ENCODE data around the gene GPHN.
"Not testable (repeated sequence)": the region's sequence is repeated elsewhere in the genome, so short reads cannot be mapped to it uniquely, and the experiment has no call there.

GPHN gene

DNA sequence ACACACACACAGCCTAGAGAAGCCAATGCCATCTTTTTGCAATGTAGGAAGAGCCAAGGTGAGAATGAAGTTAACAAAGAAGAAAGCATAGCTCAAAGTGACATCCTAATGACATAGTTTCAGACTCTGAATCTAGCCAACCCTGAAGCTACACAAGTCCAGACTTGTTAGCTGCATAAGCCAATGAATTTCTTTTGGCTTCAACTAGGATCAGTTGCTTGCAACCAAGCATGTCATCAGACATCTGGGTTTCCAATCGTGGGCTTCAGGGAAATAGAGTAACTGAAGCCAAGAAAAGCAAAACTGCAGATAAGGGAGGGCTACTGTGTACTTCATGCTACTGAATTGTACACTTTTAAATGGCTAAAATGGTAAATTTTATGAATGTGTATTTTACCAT lies 4.4 kb upstream of the GPHN start:
- DNase-seq: peak; percentile 19

DNA sequence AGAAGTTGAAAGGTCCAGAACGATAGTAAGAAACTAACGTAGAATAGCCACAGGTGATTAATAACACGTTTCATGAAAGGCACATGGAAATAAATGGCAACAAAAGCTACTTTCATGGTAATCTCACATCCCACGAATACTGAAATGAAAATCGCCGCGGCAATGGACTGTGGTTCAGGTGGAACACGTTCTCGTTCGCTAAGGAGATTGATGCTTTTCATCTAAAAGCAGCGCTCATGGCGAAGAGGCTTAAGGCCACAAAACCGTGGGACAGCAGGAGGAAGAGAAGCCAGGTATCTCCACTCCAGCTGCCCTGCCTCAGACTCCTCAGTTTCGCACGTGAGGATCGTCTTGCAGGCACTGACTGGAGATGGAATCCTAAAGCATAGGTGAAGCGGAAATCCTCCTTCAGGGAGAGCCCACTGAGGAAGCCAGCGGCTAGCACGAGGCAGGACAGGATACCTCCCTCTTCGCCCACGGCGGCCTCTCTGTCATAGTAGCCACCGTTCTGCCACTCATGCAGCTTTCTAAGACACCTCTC lies 696 bp upstream of the GPHN start:
- DNase-seq: peak; percentile 71

DNA sequence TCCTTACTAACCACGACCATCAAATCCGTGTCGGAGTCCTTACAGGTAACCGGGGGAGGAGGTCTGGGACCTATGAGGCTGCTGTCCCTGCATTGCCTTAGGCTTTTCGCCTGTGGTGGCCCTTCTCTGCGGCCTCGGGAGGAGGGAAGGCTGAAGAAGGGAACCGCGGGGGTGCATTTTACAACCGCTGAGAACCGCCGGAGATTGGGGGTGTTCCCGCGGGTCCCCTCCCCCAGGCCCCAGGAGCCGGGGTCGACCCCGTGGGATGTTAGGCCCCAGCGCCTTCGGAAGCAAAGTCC lies 549 bp downstream of the GPHN start:
- DNase-seq: no peak

DNA sequence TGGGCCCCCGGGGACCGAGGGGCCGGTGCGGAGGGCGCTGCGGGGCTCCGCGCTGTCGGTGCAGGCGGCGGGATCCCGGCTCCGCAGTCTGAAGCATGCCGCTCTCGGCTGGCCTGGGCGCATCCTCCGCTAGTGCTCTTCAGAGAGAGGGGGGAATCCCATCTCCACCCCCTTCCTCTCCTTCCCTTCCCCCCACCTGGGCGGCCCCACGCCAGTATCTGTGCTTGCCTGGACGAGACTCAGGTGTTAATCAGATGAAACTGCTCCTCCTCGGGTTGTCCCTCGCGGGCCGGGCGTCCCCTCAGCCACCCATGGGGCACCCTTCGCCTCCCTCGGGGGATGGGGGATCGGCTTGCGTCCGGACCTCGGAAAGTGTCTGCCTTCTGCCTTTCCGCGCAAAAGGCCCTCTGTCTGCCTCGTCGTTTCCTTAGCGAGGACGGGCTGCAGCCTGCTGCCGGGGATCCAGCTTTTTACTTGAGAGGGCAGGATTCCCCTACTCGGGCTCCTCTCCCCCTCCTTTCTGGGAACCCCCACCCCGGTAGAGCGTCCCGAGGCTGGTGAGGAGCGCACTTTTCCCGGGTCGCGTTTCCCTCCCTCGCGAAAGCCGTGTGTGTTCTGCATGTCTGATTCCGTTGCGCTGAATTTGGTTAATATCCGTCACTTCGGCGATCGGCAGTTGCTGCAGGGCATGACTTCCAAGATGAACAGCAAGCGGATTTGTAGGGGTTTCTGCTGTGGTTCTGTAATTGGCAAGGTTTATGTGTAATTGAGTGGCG lies 1.1 kb downstream of the GPHN start:
- DNase-seq: peak; percentile 40

DNA sequence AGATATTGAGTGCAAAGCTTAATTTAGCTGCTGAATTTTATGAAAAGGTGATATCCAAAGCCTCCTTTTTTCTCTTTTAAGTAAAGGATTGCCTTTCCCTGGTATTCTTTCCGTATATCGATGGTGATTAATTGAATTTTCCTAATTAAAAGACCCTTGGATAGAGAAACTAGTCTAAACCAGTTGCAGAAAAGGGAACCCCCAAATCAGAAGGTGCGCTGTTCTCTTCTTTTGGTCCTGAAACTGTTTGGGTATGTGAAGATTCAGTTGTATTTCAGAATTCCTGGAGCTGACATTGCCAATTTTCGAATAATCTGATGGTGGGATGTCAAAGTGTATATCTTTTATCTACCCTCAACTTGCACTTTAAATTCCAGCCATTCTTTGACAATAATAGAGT lies 1.9 kb downstream of the GPHN start:
- no peak for DNase-seq

DNA sequence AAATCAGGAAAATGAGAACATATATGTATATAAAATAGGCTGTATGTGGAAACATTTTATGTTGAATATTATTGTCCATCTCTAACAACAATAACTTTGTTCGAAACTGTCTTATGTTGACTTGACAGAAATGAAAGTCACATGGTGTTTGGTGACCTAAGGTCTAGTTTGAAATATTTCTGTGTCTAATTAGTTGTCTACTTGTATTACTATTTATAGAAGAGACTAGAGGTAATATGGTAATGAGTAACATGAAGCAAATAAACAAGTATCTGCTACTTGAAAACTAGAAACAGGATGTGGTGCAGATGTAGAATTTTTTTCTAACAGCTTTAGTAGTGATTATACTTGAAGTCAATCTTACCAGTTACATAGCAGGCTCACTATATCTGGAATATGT lies 3.9 kb downstream of the GPHN start:
- no peak for DNase-seq

DNA sequence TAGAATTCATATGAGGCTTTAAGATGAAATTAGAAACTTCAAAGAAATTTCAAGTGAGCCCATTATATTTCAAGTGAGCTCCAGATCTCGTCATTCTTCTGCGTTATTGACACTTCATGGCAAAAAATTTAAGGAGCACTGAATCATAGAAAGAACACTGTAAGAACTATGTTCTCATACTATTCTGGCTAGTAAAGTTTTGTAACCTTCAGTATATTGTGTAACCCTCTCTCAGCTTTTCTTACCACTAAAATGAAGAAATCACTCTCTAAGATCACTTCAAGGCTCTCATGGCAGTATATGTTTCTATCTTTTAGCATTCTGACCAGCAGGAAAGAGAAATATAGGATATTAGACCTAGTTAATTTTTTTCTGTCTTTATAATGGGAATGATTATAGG lies 6.3 kb downstream of the GPHN start:
- DNase-seq: no peak

DNA sequence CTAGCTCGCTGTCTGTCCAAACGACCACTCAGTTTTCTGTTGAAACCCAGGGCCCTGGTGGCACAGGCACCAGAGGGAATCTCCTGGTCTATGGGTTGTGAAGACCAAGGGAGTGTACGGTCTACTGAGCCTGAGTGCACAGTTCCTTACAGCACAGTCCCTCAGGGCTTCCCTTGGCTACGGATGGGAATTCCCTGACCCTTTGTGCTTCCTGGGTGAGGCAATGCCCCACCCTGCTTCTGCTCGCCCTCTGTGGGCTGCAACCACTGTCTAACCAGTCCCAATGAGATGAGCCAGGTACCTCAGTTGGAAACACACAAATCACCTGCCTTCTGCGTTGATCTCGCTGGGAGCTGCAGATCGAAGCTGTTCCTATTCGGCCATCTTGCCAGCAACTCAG lies 22.6 kb downstream of the GPHN start:
- no peak for DNase-seq

DNA sequence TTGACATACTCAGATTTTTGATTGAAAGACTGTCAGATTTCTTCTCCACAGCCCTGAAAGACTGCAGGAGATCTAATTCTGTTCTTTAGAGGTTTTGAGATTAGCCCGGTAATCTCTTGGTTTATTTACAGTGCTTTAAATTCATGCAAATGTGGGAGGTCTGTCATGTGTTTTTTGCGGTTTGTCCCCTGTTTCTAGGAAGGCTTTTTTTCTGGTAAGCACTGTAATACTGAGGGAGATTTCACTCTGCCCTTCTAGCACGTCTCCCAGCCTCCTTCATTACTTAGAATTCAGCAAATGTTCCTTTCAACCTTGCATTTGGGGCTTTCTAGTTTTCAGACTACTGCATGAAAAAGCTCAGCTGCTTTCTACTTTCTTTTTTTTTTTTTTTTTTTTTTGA lies 31.1 kb downstream of the GPHN start:
- DNase-seq: no peak

DNA sequence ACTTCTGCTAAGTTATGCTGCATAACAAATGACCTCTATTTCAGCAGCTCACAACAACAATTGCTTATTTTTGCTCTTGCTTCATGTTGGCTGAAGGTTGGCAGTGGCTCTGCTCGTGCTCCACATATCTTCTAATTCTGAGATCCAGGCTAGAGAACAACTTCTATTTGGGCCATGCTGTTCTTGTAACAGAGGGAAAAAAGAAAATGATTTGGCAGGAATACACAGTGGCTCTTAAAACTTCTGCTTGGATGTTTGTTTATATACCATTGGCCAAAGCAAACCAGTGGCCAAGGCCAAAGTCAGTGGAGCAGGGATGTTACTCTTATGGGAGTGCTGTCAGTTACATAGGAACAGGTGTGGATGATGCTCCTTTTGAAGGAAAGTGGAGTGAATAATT lies 32.1 kb downstream of the GPHN start:
- no peak for DNase-seq

DNA sequence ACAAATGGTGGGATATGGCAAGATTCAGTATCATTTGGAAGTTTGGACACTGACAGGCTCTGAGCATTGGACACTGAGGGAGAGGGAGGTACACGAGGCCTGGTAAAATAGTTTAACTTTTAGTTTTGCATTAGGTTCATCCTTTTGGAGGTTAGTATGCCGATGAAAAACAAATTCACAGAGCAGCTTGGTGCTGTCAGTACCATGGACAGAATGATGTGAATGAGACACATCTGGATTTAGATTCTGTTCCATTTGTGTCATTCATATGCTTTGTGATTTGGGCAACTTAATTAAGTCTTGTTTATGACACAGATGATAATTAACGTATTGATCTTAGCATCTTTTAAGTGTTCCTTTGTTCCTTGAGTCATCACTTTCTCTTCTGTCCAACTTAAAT lies 33.7 kb downstream of the GPHN start:
- DNase-seq: no peak

DNA sequence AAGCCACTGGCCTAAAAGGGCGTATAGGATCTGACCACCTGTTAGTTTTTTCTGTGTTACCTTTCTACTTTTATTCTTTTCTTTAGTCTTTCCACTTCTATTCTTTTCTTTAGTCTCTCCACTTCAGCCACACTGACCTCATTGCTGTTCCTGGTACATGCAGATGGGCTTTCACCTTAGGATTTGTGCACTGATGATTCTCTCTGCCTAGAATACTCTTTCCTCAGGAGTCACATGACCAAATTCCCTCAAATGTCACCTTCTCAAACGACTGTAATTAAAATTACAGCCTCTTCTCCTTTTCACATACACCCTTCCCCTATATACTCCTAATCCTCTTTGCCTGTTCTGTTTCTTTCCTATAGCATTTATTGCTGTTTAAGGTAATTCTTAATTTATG lies 36.0 kb downstream of the GPHN start:
- DNase-seq: no peak

DNA sequence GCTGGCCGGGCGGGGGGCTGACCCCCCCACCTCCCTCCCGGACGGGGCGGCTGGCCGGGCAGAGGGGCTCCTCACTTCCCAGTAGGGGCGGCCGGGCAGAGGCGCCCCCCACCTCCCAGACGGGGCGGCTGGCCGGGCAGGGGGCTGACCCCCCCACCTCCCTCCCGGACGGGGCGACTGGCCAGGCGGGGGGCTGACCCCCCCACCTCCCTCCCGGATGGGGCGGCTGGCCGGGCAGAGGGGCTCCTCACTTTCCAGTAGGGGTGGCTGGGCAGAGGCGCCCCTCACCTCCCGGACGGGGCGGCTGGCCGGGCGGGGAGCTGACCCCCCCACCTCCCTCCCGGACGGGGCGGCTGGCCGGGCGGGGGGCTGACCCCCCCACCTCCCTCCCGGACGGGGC lies 37.2 kb downstream of the GPHN start:
- not testable (repeated sequence) for DNase-seq

DNA sequence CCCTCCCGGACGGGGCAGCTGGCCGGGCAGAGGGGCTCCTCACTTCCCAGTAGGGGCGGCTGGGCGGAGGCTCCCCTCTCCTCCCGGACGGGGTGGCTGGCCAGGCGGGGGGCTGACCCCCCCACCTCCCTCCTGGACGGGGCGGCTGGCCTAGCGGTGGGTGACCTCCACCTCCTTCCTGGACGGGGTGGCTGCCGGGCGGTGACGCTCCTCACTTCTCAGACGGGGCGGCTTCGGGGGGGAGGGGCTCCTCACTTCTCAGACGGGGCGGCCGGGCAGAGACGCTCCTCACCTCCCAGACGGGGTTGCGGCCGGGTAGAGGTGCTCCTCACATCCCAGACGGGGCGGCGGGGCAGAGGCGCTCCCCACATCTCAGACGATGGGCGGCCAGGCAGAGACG lies 37.8 kb downstream of the GPHN start:
- not testable (repeated sequence) for DNase-seq

DNA sequence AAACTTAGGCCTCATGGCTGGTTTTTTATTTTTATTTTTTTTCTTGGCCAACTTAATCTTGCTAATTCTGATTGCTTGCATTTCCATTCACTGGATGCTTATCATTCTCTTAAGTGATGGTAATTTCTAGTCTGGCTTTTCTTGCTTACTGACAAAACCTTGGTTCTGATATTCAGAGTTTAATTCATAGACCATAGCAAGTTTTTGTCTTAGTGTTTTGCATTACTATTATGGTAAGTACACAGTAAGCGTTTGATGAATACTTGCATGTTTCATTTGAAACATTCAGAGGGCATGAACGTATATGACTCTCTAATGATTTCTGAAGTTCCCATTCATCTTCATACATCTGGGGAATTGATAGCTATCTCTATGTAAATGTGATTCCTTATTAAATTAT lies 55.8 kb downstream of the GPHN start:
- DNase-seq: no peak

DNA sequence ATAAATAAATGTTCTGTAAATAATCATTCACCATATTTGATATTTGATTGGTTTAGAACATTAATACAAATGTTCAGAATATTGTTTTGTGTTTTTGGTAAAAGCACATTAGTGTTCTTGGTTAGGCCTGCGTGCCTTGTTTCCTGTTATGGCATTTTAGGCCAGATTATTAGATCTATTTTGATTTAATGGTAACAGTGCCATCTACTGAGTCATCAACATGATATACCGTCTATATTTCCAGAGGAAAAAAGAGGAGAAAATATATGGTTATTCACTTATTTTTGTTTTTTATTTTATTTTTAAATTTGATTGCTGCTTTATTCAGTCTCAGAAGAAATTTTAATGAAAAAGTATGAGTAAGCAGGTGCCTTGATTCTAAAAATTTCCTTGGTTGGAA lies 60.3 kb downstream of the GPHN start:
- no peak for DNase-seq

DNA sequence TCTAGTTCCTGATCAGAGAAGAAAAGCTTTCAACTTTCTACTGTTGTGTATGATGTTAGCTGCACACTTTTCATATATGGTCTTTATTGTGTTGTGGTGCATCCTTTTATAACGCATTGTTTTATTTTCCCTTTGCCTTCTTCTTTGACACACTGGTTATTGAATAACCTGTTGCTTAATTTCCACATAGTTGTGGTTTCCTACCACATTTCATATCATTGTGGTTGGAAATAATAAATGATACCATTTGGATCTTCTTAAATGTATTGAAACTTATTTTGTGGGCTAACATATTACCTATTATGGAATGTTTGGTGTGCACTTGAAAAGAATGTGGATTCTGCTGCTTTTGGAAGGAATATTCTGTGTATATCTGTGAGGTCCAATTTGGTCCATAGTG lies 64.9 kb downstream of the GPHN start:
- no peak for DNase-seq

DNA sequence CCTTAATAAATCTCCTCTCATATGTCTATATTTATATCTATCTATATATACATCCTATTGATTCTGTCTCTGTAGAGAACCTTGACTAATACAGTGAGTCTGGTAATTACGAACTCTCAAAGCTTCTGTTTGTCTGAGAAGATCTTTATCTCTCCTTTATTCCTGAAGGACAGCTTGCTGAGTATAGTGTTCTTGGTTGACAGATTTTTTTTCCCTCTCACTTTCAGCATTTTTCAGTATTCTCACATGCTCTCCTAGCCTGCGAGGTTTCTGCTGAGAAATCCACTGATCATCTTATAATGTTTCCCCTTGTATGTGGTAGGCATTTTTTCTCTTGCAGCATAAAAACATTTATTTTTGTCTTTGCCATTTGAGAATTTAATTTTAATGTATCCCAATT lies 67.1 kb downstream of the GPHN start:
- no peak for DNase-seq

DNA sequence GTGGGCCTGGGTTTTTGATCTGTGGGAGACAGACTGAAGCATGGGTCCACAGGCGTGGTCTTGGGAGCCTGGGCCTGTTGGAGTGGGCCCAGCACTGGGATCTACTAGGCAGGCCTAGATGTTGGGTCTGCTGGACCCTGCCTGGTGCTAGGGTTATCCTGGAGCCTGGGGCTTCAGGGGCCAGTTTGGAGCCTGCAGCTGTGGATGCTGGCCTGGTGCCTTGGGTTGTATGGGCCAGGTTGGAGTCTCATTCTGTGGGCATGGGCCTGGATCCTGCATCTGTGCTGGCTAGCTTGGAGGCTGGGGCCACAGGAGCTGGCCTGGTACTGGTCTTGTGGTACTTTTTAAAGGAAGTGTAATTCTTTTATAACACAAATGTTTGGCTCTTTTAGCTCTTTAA lies 68.0 kb downstream of the GPHN start:
- no peak for DNase-seq

DNA sequence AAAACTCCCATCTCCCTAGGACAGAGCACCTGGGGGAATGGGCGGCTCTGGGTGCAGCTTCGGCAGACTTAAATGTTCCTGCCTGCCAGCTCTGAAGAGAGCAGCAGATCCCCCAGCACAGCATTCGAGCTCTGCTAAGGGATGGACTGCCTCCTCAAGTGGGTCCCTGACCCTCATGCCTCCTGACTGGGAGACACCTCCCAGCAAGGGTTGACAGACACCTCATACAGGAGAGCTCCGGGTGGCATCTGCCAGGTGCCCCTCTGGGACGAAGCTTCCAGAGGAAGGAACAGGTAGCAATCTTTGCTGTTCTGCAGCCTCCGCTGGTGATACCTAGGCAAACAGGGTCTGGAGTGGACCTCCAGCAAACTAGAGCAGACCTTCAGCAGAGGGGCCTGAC lies 79.8 kb downstream of the GPHN start:
- not testable (repeated sequence) for DNase-seq

DNA sequence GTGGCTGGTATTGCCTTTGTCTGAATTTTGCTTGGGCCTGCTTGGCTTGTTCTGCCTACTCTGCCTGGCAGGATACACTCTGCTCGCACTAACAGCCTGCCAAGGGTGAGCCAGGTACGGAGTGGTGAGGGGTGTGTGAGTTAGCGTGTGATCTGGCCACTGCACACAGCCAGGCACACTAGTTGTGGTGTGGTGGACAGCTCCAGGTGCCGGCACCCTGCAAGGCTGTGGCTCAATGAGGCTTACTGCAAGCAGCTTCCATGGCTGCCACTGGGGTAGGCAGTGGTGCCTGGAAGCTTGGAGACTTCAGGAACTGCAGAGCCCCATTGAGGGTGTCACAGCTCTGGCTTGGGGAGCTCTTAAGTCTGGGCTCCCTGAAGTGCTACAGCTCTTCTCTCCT lies 87.4 kb downstream of the GPHN start:
- DNase-seq: no peak

DNA sequence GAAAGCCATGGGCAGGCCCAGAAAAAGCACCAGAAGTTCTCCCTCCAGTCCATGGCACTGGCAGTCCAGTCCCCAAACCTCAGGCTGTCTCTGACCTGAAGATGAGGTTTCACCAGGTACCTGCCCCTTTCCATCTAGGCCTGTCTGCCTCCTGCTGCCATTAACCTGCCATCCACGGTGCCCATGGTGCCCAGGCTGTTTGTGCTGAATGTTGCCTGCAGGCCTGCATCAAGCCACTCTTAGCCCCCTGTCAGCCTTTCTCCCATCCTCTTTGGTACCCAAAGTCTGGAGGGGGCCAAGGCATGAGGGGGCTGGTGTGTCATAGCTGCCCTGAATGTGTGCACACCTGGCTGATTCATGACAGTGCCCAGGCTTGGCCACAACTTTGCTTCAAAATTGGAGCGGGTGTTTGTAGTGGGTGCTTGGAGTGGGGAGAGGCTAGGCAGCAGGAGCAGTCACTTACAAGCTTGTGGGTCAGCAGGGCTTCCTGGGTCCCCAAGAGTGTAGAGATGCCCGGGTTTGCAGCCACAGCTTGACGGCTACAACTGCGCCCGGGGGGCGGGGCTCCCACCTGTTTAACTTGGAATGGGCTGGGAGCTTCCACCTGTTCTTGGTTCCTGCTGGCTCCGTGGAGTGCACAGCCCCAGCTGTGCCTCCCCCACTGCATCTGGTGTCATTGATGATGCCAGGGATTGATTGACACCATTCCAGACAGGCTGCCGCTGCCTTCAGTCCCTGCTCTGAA lies 88.5 kb downstream of the GPHN start:
- no peak for DNase-seq

DNA sequence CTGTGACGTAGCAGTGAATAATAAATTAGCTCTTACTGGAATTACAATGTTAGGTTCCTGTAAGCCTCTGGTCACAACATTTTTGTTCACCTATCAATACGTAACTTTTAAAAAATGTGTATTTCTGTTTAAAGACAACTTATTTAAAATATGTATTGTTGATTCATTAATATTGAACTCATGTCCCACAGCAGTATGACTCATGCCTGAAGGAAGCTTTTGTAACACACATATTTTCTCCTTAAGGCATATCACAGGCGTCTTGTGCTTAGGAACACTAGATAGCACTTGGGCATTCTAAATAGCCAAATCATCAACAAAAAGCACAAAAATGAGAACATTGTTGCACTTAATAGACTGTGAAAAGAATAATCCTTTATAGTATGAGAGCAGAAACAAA lies 92.5 kb downstream of the GPHN start:
- DNase-seq: no peak

DNA sequence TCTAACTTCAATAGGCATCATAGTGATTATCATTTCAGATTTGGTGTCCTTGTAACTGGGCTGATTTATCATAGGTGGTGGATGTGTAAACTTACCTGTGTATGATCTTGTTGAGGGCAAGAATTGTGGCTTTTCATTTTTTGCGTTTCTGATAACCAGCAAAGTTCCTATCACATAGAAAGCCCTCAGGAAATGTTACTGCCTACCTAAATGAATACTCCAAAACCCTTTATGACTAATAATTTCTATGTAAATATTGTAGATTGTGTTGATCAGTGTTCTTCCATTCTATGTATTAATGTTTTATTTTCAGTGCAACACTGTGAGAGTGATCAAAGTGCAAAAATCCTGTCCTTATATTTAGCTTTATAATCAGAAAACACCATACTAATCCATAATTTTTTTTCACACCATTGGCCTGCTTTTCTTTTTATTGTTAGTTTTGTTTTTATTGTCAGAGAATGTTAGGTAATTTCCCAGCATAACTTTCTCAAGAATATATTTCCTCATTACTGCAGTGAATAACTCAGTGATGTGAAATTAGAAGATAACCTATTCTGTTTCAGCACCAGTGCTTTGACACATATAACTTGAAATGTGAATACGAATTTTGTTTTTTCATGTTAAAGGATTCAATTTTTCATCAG lies 94.1 kb downstream of the GPHN start:
- DNase-seq: no peak

All from NCI-H1105 treated with DMSO at 0.1 percent for 48 hours (cell line).